GM21723 (cell line): ENCODE measurements around the gene RIC1.
"Not testable (repeated sequence)": the region's sequence is repeated elsewhere in the genome, so short reads cannot be mapped to it uniquely, and the experiment has no call there.

ENCODE experiments used
- ATAC-seq: cut with Tn5 transposase; IDR thresholded peaks from one replicate; pipeline ENCODE4 v1.9.1; 2021; ENCODE audit warnings: mild to moderate bottlenecking, moderate library complexity; ENCODE audit not compliant: unreplicated experiment

Gene RIC1

GRCh38 chr9:5628530-5629311 lies at the start of gene RIC1:
RIC1 (plus strand) TSS chr9:5629107; CDS start chr9:5629310, 203 bp downstream.
- peak; percentile 64 for ATAC-seq

DNA sequence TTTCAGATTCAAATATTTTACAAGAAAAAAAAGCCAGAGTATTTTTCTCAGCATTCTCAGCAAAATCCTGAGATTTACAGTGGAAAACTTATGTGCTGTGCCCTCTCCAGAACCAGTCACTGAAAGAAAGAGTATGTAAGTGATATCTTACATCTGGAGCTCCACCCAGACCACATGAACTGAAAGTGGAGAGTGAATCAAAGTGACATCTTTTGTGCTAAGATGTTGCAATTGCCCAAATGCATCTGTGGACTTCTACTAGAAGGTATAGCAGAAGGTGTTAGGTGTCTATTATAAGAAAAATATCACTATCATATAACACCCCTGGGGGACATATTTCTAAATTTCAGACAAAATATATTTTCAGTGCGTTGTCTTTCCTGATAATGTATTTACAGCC lies 49.0 kb upstream of the RIC1 start:
- ATAC-seq = no peak

DNA sequence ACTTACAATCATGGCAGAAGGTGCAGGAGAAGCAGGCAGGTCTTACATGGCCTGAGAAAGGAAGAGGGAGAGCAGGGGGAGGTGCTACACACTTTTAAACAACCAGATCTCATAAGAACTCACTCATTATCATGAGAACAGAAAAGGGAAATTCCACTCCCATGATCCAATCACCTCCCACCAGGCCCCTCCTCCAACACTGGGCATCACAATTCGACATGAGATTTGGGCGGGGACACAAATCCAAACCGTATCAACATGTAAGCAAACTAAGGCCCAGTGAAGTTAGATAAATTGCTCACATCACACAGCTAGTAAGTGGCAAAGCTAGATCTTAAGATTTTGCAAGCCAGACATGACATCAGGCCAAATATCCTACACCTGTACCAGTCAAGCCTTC lies 48.3 kb upstream of the RIC1 start:
- no peak for ATAC-seq

- not testable (repeated sequence) for ATAC-seq
These were observed 47.2 kb upstream of the RIC1 start for GRCh38 chr9:5581706-5582105.

DNA sequence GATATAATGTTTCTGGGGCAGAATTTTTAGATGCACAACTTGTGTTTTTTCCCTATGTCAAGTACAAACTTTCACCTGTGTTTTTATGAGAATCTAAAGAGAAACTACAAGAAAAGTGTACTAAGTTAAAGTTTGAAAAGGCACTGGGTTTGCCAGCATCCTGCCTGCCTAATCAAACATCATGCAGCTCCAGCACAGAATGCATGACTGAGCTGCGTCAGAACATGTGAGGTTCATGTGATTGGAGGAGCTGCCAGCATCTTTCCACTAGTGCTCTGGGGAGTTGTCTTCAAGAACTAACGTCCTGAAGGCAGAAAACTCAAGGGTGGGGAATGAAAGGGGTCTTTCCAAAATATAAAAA lies 46.1 kb upstream of the RIC1 start:
- ATAC-seq = peak; percentile 60

DNA sequence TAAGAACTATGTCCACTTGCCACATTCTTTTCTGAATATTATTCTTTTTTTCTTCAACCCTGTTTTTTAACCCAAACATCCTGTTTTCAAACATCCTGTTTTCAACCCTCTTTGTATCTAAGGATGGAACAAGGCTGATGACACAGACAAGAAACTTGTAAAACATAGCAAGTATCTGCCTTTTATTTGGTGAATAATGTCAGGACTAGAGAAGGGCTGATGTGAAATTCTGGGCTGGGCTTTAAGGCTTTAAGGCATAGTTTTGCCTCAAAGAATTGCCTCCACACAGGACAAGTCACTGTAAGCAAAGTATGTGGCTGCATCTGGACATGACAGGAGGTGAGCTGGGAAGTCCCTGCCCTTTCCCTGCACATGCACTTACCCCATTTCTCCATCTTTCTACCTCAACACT lies 42.5 kb upstream of the RIC1 start:
- peak; percentile 33 for ATAC-seq

DNA sequence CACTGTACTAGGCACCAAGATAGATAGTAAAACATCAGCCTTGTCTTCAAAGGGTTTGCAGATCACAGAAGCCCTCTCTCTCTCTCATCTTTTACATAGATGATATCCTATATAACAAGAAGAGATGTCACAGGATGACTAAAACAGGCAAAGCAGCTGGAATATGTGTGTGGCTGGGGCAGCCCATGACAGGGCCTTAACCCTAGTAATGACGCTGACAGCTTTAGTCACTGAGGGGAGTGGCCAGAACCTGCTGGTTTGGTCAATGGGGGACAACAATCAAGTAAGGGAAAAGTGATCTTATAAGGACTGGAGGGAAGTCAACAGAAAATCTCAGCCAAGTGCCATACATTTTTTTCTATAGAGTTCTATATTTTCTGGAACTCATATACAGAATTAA lies 41.9 kb upstream of the RIC1 start:
- no peak for ATAC-seq

- ATAC-seq = no peak
These were observed 36.7 kb upstream of the RIC1 start for GRCh38 chr9:5592231-5592630.

- no peak for ATAC-seq
These were observed 36.0 kb upstream of the RIC1 start for GRCh38 chr9:5592904-5593303.

- peak; percentile 73 for ATAC-seq
These were observed 35.0 kb upstream of the RIC1 start for GRCh38 chr9:5593904-5594303.

- ATAC-seq = no peak
These were observed 32.7 kb upstream of the RIC1 start for GRCh38 chr9:5596173-5596572.

- ATAC-seq = peak; percentile 71
These were observed 20.3 kb upstream of the RIC1 start for GRCh38 chr9:5608298-5609225.

DNA sequence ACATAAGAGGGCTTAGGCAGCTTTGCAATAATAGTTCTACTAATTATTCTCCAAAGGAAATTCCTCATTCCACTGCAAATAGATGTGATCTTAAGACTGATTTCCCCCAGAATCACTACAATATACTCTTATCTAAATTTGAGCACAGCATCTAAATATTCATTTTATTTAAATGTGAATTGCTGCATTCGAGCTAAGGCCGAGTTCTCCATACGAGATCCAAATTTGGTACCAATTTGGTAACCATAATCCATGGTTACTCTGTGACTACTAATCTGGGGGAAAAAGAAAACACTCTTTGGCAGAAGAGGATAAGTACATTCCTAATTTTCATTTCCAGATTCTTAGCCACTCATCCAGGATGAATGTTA lies 19.7 kb upstream of the RIC1 start:
- peak; percentile 5 for ATAC-seq

DNA sequence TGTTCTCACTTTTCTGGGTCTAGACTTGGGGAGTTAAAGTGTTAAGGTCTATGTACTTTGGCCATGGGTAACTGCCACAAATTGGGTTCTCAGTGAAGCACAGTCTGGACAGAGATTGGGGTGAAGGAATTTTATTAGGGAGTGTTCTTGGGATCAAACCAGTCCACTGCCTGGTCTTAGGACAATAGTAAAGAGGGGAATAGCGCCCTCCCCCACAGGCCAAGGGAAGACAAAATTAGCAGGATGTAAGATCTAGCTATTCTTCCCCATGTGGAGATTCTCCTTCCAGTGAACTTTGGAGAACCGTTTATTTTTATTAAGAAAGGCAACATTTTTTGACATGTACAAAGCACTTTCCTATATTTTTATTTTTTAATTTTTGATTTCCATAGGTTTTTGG lies 18.4 kb upstream of the RIC1 start:
- ATAC-seq = no peak

DNA sequence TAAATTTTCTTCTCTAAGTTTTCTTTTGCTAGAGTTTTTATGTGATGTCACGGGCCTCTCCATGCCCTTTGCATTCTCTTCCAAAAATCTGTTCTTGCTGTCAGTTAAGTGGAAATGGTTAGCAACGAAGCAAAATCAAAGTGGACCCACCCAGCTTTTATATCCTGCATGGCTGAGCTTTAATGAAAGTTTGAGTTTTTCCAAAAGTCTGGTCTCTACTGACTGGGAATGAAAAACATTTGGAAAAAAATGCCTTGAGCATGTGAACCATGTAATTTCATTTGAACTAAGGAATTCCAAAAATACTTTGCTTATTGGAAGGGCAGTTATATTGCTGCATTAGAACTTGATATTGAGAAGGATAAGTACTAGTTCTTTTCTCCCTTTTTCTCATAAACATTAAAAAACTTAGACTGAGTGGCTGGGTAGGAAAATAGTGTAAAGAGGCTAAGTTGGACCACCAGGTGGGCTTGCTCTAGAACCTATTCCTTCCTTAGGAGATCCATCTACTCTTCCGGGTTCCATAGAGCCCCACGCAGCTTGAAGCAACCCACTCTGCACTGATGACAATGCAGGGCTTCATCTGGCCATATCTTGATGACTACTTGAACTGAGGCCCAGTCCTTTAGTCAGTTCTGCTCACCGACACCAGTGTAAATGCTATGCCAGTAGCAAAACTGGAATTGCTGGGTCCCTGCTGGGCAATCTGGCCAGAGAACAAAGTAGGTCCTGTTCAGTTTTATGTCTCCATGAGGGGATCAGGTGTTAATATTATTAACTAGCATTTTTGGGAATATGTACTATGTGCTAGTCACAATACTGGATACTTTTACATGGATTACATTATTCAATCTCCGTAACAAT lies 17.4 kb upstream of the RIC1 start:
- no peak for ATAC-seq

- ATAC-seq = no peak
These were observed 16.7 kb upstream of the RIC1 start for GRCh38 chr9:5612185-5612530.

DNA sequence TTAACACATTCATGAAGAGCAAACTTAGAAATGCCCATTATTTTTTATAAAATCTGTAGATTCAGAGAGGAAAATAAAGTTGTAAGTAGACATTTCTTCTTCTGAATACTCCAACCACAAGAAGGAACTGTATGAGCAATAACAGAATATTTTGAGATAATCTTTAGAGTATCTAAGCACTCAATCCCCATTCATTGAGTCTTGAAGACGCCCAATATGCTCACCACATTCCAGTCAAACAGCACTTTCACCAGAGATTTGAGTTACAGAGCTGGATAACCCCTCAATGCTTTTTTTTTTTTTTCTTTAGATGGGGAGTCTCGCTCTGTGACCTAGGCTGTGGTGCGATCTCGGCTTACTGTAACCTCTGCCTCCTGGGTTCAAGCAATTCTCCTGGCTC lies 14.7 kb upstream of the RIC1 start:
- ATAC-seq = no peak

DNA sequence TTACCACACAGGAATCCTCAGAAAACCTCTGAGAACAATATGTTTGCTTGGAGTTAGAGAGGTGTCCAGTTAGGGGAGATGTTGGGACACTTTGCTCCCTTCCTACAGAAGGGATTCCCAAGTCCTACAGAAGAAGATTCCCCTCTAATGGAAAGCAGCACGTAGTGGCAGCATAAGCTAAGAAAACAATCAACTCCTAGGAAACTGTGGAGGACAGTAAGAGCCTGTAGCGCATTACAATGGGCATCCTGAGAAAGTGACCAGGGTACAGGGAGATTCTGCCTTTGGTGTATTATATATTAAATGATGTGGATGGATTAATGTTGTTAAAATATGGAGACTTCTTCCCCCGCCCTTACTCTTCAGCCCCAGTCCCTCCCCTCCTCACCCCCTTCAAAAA lies 13.9 kb upstream of the RIC1 start:
- ATAC-seq = no peak

GRCh38 chr9:5617749-5618148 lies 11.2 kb upstream of the RIC1 start:
- ATAC-seq = peak; percentile 96

DNA sequence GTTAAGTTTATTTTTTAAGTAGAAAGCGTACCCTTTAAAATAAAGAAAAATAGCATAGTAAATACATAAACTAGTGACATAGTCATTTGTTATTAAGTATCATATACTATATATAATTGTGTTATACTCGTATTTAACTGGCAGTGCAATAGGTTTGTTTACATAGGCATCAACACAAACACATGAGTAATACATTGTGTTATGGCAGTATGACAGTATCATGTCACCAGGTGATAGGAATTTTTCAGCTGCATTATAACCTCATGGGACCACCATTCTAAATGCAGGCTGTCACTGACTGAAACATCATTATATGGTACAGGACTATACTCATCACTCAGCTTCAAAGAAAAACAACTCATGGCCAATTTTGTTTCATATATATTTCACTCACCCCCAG lies 8.4 kb upstream of the RIC1 start:
- ATAC-seq = no peak

DNA sequence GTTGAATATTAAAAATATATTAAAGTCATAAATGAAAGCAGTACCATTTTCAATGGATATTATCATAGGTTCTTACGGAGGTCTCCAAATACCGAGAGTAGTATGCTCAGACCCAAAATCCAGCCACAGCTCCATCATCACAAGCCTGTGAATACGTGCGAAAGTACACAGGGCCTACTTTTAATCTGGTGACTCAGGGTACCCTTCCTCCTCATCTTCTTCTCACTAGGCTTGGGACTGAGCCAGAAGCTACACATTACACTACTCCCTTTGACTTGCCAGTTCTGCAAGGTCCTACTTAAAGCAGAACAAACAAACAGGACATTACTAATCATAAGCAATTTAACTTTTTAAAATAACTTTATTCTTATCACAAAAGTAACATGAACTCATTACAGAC lies 7.6 kb upstream of the RIC1 start:
- ATAC-seq = no peak
